IgD-negative memory B cell (primary cell): ENCODE data around the gene TNF. TPM values are rescaled to one million over a fixed set of nuclear protein-coding genes. Genes with fewer than 3 reads are reported as not detected.
"Not testable (repeated sequence)": the region's sequence is repeated elsewhere in the genome, so short reads cannot be mapped to it uniquely, and the experiment has no call there.

Experiments used
- H3K27ac Mint-ChIP-seq, 3 donors: one replicate each; pipeline ENCODE4 v1.8.0; 2020 to 2022; ENCODE audit warnings: mild to moderate bottlenecking in 3 of 3, mixed read lengths in 3 of 3, moderate library complexity in 1 of 3
- H3K27me3 Mint-ChIP-seq: one replicate; pipeline ENCODE4 v1.8.0; 2021; ENCODE audit warnings: mixed read lengths
- H3K36me3 Mint-ChIP-seq: one replicate; pipeline ENCODE4 v1.8.0; 2020; ENCODE audit warnings: mild to moderate bottlenecking, mixed read lengths
- H3K4me1 Mint-ChIP-seq, 3 donors: one replicate each; pipeline ENCODE4 v1.8.0; 2020 to 2022; ENCODE audit warnings: mixed read lengths in 3 of 3, mild to moderate bottlenecking in 1 of 3
- H3K4me3 Mint-ChIP-seq, 4 donors: one replicate each; pipeline ENCODE4 v1.8.0; 2020 to 2022; ENCODE audit warnings: mild to moderate bottlenecking in 4 of 4, mixed read lengths in 4 of 4, moderate library complexity in 3 of 4
- H3K9me3 Mint-ChIP-seq, 3 donors: one replicate each; pipeline ENCODE4 v1.8.0; 2020 to 2021; ENCODE audit warnings: mixed read lengths in 3 of 3, mild to moderate bottlenecking in 1 of 3
- polyA plus RNA-seq: library from polyadenylated mRNA; unstranded; fragments of 300-500 nt; fragmentation: Illumina TruSeq; gene quantifications from one replicate; pipeline ENCODE4 v1.2.3, GENCODE V29; 2021

TNF gene
- polyA plus RNA-seq, 1 donor from 2014 or later, result 6.4 TPM

DNA sequence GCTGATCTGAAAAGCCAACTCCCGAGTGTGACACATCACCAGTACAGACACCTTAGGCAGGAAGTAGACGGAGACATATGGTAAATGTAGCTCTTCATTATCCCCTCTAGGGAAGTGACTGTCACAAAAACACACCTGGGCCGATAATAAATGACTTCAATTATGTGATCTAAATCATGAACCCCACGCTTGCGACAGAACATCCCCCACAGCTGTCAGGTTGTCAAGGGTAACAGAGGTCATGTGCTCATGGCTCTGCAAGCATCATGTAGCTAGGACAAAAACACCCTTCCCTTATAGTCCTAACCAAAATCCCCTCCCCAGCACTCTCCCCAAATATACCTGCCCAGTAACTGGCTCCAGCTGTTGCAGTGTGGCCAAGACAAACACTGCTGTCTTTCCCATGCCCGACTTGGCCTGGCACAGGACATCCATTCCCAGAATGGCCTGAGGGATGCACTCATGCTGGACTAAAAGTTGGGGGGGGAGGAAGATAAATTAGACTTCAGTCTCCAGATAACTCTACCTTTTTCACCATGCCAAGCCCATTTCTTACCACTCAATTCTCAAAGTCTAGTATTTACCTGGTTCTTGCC is 36.5 kb upstream of the TNF start:
- Mint-ChIP-seq H3K27me3 (no peaks in the 10 kb centered on the region), H3K36me3 (peaks cover 2% of the 10 kb centered on the region), H3K4me1 (peaks cover 27 to 40% (median 39%) of the 10 kb centered on the region in 3 donors), H3K27ac (peak overlapping the region; percentile 64 to 98 (median 69)), H3K9me3 (no peaks in the 10 kb centered on the region), H3K4me3 (peak overlapping the region; percentile 59 to 100 (median 97))

GRCh38 chr6:31540640-31541039 is 34.7 kb upstream of the TNF start:
- Mint-ChIP-seq H3K36me3 (peaks cover 2% of the 10 kb centered on the region), H3K27me3 (no peaks in the 10 kb centered on the region), H3K4me1 (peaks cover 32 to 40% (median 39%) of the 10 kb centered on the region in 3 donors), H3K9me3 (no peaks in the 10 kb centered on the region), H3K27ac (peak overlapping the region; percentile 85 to 100 (median 98)), H3K4me3 (peak overlapping the region; percentile 96 to 100 (median 97))

GRCh38 chr6:31541059-31541657 is 34.2 kb upstream of the TNF start:
- H3K27me3 Mint-ChIP-seq, result no peaks in the 10 kb centered on the region
- peak overlapping the region; percentile 96 to 100 (median 97) for H3K4me3 Mint-ChIP-seq
- peaks cover 34 to 40% (median 35%) of the 10 kb centered on the region in 3 donors for H3K4me1 Mint-ChIP-seq
- H3K9me3 Mint-ChIP-seq, result no peaks in the 10 kb centered on the region
- peaks cover 2% of the 10 kb centered on the region for H3K36me3 Mint-ChIP-seq
- H3K27ac Mint-ChIP-seq, result peak overlapping the region; percentile 98 to 100 (median 99)

DNA sequence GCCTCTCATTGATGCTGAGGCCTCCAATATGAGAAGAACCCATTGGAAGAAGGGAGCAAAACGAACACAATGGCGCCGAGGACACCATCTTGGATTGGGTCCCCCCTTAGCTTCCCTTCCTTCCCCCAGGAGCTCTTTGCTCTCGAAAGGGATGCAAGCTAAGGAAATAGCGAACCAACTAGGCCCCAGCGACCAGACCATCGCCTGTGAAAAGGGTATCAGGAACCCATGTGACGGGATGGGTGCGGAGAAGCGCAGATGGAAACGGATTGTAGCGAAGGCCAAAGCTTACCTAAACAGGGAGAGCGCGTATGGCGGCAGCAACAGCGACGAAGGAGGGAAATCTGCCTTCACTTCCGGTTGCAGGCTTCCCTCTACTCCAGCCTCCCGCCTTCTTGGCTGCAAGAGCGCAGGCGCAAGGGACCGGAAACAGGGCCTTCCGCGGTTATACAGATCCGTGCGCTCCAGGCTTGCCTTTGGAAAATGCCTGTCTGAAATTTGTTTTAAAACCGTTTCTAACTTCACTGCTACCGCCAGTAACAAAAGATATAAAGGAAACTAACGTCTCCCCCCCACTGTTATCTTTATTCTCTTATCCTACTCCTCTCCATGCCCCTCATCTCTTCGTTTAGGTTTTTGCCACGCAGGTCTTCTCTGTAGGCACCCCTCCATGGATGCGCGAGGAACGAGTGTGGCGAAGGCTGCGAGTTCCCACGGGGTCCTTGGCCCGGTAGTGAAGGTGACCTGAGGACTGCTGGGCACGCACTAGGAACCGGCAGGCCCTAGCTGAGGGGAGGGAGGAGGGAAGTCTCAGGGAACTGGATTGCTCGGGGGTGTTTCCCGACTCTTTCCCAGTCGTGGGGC is 33.5 kb upstream of the TNF start, which contains the start of gene DDX39B:
Gene DDX39B (minus strand): TSS at position 346 of the 864 bp plus-strand sequence. CDS start 1,471 bp downstream, outside the sequence.
- Mint-ChIP-seq H3K9me3 (no peaks in the 10 kb centered on the region), H3K27me3 (no peaks in the 10 kb centered on the region), H3K36me3 (peaks cover 2% of the 10 kb centered on the region), H3K4me3 (peak within 1 kb of the TSS; percentile 96 to 100 (median 97)), H3K27ac (peak within 1 kb of the TSS; percentile 98 to 100 (median 99)), H3K4me1 (peaks cover 39 to 42% (median 40%) of the 10 kb centered on the region in 3 donors)

DNA sequence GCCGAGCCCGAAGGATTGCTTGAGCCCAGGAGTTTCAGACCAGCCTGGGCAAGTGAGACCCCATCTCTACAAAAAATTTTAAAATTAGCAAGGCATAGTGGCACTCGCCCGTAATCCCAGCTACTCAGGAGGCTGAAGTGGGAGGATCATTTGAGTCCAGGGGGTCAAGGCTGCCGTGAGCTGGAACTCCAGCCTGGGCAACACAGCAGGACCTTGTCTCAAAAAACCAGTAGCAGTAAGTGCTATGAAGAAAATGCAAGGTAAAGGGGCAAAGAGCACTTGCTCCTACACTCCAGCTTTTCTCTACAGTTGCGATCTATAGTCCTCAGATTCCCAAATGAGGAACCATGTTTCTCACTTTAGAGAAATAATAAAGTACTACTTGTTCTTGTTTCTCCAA is 31.7 kb upstream of the TNF start:
- Mint-ChIP-seq H3K36me3 (no peaks in the 10 kb centered on the region), H3K4me3 (peak overlapping the region in 1 of 4 donors; percentile 98), H3K27ac (no peak overlapping the region)

GRCh38 chr6:31544676-31545075 is 30.7 kb upstream of the TNF start:
- H3K27me3 Mint-ChIP-seq, result peaks cover 1% of the 10 kb centered on the region
- peaks cover 34 to 40% (median 37%) of the 10 kb centered on the region in 3 donors for H3K4me1 Mint-ChIP-seq
- H3K9me3 Mint-ChIP-seq, result no peaks in the 10 kb centered on the region
- H3K4me3 Mint-ChIP-seq, result peak overlapping the region in 3 of 4 donors; percentile 15 to 59 (median 24)
- H3K27ac Mint-ChIP-seq, result peak overlapping the region in 1 of 3 donors; percentile 17
- no peaks in the 10 kb centered on the region for H3K36me3 Mint-ChIP-seq

More for the DNA sequence above, 31.7 kb upstream of the TNF start:
- Mint-ChIP-seq H3K27me3 (peaks cover 1% of the 10 kb centered on the region), H3K4me1 (peaks cover 41 to 44% (median 43%) of the 10 kb centered on the region in 3 donors), H3K9me3 (no peaks in the 10 kb centered on the region)

DNA sequence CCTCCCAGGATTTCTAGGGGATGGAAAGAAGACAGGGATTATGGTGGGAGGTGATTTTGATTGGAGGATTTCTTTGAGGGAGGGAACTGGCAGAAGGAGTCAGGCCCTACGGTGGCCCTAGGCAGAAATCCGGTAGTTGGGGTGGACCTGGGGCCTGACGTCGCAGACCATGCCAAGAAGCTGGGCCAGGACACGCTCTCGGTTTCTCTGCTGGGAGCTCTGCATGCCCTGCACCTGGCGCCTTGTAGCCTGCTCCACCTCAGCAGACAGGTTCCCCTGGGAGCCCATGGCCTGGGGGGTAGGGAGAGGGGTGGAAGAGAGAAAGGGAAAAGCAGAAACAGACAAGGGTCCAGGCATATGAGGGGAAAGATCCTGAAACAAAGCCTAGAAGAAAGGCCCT is 30.1 kb upstream of the TNF start:
- Mint-ChIP-seq H3K4me3 (peak overlapping the region in 2 of 4 donors; percentile 76 to 92), H3K9me3 (no peaks in the 10 kb centered on the region), H3K4me1 (peaks cover 28 to 34% (median 32%) of the 10 kb centered on the region in 3 donors), H3K27ac (peak overlapping the region in 1 of 3 donors; percentile 88), H3K36me3 (no peaks in the 10 kb centered on the region), H3K27me3 (peaks cover 1% of the 10 kb centered on the region)

- H3K4me3 Mint-ChIP-seq, result peak within 1 kb of the TSS; percentile 76 to 98 (median 88)
- peaks cover 1% of the 10 kb centered on the region for H3K27me3 Mint-ChIP-seq
- H3K4me1 Mint-ChIP-seq, result peaks cover 23 to 29% (median 29%) of the 10 kb centered on the region in 3 donors
- no peaks in the 10 kb centered on the region for H3K9me3 Mint-ChIP-seq
- peak within 1 kb of the TSS; percentile 86 to 97 (median 88) for H3K27ac Mint-ChIP-seq
- no peaks in the 10 kb centered on the region for H3K36me3 Mint-ChIP-seq
Measured at GRCh38 chr6:31546339-31546957, 28.9 kb upstream of the TNF start, which contains the start of gene ATP6V1G2. Gene ATP6V1G2 (minus strand): TSS chr6:31546608. CDS start chr6:31546559, 49 bp downstream.

DNA sequence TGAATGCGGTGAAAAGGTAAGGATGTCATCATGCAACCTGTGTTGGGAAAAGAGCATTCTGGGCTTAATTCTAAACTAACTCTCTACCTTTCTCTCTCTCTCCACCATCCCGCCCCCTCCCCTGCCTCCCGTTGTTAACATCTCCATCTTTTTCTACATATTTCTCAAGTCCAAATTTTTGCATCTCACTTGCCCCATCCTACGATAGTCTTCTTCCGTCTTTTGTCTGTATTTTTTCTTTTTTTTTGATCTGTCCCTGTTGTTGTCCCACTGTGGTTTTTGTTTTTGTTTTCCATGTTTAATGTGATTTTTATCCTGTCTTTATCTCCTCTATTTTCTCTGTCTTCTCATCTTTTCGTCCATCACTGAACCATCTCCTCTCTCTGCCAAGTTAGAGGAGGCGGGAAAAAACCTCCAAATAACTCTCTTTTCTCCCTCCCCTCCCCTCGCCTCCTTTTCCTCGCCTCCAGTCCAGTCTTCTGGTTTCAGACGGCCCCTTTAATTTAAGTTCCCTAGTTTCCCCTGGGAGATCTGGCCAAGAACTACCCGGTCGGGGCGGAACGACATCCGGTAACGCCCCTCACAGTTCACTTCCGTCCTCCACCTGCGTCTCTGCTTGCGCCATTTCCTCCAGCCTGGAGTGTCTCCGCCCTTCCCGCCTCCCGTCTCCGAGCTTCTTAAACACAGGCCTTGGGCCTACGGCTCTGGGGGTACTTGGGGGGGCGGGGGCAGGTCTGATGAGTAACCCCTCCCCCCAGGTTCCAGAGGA is 28.2 kb upstream of the TNF start, which contains the start of gene NFKBIL1:
Gene NFKBIL1 (plus strand): TSS at position 651 of the 769 bp plus-strand sequence. CDS start 87 bp downstream, at position 738.
- H3K9me3 Mint-ChIP-seq, result no peaks in the 10 kb centered on the region
- H3K4me3 Mint-ChIP-seq, result peak within 1 kb of the TSS; percentile 76 to 98 (median 88)
- peaks cover 1% of the 10 kb centered on the region for H3K27me3 Mint-ChIP-seq
- H3K36me3 Mint-ChIP-seq, result no peaks in the 10 kb centered on the region
- peak within 1 kb of the TSS; percentile 86 to 97 (median 88) for H3K27ac Mint-ChIP-seq
- peaks cover 19 to 32% (median 30%) of the 10 kb centered on the region in 3 donors for H3K4me1 Mint-ChIP-seq

DNA sequence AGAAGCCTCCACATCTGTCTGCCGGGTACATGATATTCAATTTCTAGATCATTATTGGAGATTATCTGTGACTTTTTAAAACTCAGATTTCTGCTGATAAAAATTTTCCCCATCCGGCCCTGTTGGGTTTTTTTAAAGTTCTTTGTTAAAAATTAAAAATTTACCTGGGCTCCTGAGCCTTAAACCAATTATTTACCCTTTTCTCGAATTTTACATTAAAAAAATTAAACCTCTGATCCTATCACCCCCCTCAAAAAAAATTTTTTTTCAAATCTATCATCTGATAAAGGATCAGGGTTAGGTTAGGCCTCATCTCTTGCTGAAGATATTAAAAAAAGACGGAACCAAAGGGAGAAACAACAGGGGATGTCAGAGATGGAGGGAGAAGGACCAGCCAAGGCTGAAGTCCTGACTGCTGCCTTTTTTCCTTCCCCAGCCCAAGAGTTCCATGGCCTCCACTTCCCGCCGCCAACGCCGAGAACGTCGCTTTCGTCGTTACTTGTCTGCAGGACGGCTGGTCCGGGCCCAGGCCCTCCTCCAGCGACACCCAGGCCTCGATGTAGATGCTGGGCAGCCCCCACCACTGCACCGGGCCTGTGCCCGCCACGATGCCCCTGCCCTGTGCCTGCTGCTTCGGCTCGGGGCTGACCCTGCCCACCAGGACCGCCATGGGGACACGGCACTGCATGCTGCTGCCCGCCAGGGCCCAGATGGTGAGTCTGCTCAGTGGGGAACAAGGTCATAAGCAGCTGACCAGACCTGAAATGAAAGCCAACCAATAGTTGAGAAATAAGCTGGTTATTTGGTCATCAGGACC is 27.4 kb upstream of the TNF start:
- Mint-ChIP-seq H3K4me1 (peaks cover 16 to 32% (median 29%) of the 10 kb centered on the region in 3 donors), H3K36me3 (no peaks in the 10 kb centered on the region), H3K27ac (peak overlapping the region; percentile 86 to 97 (median 88)), H3K4me3 (peak overlapping the region; percentile 76 to 98 (median 88)), H3K27me3 (peaks cover 1% of the 10 kb centered on the region), H3K9me3 (no peaks in the 10 kb centered on the region)

GRCh38 chr6:31548544-31548873 is 26.9 kb upstream of the TNF start:
- Mint-ChIP-seq H3K36me3 (no peaks in the 10 kb centered on the region), H3K27ac (peak overlapping the region in 2 of 3 donors; percentile 40 to 88), H3K4me1 (peaks cover 16 to 29% (median 25%) of the 10 kb centered on the region in 3 donors), H3K9me3 (no peaks in the 10 kb centered on the region), H3K27me3 (peaks cover 1% of the 10 kb centered on the region), H3K4me3 (peak overlapping the region in 1 of 4 donors; percentile 41)

DNA sequence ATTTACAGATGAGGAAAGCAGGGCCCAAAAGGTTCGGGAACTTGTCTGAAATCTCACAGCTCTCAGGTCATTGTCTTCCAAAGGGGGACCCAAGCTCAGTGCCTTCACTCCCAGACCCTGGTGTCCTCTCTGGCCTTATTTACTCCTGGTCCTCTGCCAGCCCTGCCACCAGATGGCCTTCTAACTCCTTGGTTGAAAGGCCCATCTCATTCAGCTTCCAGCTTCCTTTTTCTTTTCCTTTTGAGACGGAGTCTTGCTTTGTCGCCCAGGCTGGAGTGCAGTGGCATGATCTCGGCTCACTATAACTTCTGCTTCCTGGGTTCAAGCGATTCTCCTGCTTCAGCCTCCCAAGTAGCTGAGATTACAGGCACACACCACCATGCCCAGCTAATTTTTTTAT is 24.0 kb upstream of the TNF start:
- Mint-ChIP-seq H3K27ac (peak overlapping the region; percentile 58 to 88 (median 59)), H3K4me1 (peaks cover 20 to 35% (median 25%) of the 10 kb centered on the region in 3 donors), H3K4me3 (peak overlapping the region; percentile 40 to 84 (median 77))
- H3K36me3 Mint-ChIP-seq, H3K9me3 Mint-ChIP-seq, H3K27me3 Mint-ChIP-seq: not testable (repeated sequence)

DNA sequence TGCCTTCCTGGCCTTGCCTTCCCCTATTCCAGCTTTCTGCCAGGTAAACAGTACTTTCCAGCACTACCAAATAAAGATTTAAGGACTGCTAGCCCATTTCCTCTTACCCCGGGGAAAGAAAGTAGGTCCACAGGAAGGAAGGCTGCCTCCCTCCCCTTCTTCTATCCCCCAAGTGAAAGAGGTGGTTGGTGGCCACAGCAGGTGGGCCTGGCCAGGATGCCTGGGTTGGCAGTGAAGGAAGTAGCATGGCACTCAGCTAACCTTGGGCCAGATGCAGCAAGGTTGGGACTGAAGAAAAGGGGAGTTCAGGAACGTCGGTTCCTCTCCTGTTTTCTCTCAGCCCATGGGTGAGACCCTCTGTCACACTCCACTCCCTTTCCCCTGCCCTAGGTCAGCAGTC is 19.1 kb upstream of the TNF start:
- H3K9me3 Mint-ChIP-seq, result no peaks in the 10 kb centered on the region
- peak overlapping the region in 1 of 3 donors; percentile 45 for H3K27ac Mint-ChIP-seq
- H3K4me3 Mint-ChIP-seq, result peak overlapping the region in 1 of 4 donors; percentile 13
- H3K27me3 Mint-ChIP-seq, result no peaks in the 10 kb centered on the region
- H3K4me1 Mint-ChIP-seq, result peaks cover 34 to 52% (median 44%) of the 10 kb centered on the region in 3 donors
- H3K36me3 Mint-ChIP-seq, result peaks cover 2% of the 10 kb centered on the region
